GM21786 (cell line): ENCODE results near the gene CCDC15.

ENCODE experiments used
- ATAC-seq: cut with Tn5 transposase; IDR thresholded peaks from one replicate; pipeline ENCODE4 v1.9.1; 2021; ENCODE audit not compliant: unreplicated experiment

CCDC15 gene, protein sequence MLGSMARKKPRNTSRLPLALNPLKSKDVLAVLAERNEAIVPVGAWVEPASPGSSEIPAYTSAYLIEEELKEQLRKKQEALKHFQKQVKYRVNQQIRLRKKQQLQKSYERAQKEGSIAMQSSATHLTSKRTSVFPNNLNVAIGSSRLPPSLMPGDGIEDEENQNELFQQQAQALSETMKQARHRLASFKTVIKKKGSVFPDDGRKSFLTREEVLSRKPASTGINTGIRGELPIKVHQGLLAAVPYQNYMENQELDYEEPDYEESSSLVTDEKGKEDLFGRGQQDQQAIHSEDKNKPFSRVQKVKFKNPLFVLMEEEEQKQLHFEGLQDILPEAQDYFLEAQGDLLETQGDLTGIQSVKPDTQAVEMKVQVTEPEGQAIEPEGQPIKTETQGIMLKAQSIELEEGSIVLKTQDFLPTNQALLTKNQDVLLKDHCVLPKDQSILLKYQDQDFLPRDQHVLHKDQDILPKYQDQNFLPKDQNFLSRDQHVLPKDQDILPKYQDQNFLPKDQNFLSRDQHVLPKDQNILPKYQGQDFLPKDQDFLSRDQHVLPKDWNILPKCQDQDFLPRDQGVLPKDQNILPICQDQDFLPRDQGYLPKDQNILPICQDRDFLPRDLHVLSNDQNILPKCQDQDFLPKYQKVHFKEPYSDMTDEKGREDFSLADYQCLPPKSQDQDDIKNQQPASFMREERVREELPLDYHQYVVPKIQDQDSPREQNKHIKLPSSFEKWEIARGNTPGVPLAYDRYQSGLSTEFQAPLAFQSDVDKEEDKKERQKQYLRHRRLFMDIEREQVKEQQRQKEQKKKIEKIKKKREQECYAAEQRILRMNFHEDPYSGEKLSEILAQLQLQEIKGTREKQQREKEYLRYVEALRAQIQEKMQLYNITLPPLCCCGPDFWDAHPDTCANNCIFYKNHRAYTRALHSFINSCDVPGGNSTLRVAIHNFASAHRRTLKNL

DNA sequence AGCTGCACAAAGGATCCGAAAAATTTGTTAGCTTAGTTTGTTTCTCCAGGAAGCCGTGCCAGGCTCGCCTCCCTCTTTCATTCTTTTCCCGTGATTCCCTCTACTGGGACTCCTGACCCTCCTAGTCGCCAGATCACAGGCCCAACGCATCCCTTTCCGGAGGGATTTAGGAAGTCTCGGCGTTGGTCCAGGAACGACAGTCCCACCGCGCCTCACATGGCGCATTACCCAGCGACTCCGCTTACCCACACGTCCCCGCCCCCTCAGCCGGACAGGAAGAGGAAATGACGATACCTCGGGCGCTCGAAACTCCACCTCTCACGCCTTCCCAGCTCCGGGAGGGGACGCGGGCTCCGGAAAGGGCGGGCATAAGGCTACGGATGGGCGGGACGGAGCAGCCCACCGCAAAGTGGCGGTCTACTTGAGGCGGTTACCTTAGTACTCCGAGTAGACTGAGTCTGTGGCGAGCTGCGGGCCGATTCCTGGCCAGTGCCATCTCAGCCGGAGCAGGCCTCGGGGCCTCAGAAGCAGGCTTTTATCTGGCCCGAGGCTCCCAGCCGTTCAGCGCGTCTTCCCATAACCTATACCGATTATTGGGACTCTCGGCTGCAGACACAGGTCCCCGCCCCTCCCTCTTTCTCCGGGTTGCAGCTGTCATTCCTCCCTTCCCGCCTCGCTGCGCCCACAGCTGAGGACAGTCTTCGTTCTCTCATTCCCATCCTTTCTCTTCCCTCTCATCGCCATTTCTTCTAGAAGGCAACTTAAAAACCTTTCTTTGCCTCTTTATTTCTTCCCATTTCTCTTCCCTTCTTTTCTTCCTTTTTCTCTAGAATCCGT is at the start of gene CCDC15:
Gene CCDC15 (plus strand): TSS at position 450 of the 837 bp plus-strand sequence. CDS start 531 bp downstream, outside the sequence.
- ATAC-seq, result peak; percentile 100

- no peak for ATAC-seq
Measured at GRCh38 chr11:124915541-124916369, 38.2 kb upstream of the CCDC15 start.

GRCh38 chr11:124916370-124916710 is 37.7 kb upstream of the CCDC15 start:
- no peak for ATAC-seq

DNA sequence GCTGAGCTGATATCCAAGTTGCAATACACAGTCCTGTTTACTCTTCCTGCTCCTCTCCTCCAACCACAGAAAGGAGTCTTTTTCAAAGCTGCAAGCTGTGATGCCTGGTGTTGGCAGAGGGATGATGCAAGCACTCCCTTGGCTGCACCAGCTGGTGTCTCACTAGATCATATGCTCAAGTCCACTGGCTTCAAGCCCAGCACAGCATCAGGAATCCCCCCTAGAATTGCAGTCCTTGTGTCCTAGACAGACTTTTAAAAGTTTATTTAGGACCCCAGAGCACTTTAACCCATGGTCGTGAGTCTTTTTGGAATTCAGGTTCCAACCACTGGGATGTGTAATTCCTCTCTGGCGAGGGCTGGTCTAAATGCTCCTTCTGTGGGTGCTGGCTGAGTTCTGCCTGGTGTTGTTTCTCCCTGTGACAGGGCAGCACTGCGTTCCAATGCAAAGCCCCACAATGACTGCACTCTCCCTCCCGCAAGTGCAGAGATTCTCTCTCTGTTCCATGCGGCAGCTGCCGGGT is 36.8 kb upstream of the CCDC15 start:
- ATAC-seq, result no peak

DNA sequence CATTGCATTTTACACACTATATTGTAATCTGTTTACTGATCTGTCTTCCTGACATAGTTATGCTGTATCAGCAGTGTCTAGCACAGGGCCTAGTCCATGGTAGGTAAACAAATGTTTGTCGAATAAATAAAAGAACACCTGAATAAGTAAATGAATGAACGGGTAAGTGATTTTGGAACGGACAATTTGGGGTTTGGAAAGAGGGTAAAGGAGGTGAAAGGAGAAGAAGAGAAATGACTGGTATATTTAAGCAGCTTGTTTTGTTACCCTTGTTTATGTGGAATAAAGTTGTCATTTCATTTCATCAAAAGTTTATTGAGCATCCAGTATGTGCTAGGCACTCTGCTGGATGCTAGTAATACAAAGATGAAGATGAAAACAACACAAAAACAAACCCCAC is 35.1 kb upstream of the CCDC15 start, which contains the start of gene HEPN1:
Gene HEPN1 (plus strand): TSS at position 301 of the 400 bp plus-strand sequence.
- no peak for ATAC-seq

GRCh38 chr11:124919898-124920297 is 34.1 kb upstream of the CCDC15 start:
- ATAC-seq, result no peak

- no peak for ATAC-seq
Measured at GRCh38 chr11:124920356-124920755, 33.6 kb upstream of the CCDC15 start.

- no peak for ATAC-seq
Measured at GRCh38 chr11:124920870-124921609, 33.0 kb upstream of the CCDC15 start.

DNA sequence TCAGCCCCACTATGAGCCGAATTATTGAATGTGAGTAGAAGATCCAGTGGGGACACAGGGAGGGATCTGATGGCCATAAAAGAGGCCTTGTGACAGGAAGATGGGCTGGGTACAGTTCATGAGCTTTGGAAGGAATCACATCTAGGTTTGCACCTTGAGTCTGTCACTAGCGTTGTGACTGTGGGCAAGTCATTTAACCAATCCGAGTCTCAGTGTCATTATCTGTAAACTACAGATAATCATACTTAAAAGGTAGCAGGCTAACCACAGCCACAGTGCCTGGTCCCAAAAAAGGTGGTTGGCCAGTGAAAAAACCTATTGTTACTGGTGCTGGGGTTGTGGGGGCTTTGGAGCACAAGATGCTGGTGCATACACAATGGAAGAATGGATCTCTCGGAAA is 31.2 kb upstream of the CCDC15 start:
- ATAC-seq, result no peak

- ATAC-seq, result no peak
Measured at GRCh38 chr11:124923296-124923695, 30.7 kb upstream of the CCDC15 start.

DNA sequence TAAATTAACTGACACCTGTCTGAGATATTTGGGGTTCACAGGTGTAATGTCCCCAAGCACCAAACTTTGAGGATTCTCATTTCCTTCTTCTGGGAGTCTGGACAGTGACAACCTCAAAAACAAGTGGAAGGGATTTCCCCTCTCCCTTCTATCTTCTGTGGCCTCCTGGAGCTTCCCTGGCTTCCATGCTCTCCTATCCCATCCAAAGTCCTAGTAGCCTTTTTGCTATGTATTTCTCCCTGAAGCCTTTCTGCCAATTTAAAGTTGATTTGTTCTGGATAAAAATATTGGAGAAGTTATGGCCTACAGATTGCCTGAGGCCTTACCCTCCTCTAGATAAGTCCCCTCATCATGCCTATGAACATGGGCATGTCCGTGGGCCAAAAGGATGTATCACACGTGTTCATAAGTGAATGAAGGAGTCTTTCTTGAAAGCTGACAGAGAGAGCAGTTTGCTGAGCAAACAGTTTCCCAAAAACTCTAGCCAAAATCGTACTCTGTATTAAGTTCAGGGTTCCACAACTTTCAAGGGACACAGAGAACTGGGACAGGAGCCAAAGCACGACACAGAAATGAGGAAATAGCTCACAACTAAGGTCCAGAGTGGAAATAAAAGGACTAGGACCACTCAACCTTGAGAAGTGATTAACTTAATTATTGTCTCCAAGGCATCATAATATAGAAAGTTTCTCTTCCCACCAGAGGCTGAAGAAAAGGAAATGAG is 24.9 kb upstream of the CCDC15 start:
- ATAC-seq, result no peak

- ATAC-seq, result peak; percentile 93
Measured at GRCh38 chr11:124930799-124931198, 23.2 kb upstream of the CCDC15 start.

DNA sequence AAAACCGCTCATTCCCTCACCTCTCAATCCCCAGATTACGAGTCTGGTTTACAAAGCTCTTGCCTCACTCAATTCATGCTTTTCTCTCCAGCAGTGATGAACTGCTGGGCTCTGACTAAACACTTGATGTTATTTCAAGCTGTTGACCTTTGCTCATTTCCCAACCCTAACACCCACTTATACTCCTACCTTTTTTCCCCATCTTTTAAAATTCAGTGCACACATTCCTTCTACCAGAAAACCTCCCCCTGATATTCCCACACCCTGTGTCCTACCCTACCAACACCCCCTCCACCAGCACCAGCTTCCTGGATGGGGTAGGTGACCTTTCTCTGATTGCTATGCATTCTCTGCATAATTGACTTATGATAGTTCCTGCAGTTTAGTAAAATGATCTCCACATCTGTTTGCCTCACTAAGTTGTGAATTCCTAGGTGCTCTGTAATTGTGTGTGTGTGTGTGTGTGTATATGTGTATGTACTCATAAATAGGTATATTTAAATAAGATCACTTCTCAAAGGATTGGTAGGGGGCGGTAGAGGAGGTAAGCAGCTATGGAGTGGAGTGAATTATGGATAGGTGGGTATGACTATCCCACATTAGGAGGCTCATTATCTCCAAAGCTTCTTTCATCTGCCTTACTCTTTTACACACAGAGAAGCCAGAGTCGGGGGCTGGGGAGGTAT is 19.0 kb upstream of the CCDC15 start:
- no peak for ATAC-seq

- no peak for ATAC-seq
Measured at GRCh38 chr11:124935548-124936514, 18.2 kb upstream of the CCDC15 start, which contains the start of gene HEPACAM. Gene HEPACAM, minus strand, starts transcription at chr11:124936047. Its CDS starts 41 bp downstream, at chr11:124936006.

DNA sequence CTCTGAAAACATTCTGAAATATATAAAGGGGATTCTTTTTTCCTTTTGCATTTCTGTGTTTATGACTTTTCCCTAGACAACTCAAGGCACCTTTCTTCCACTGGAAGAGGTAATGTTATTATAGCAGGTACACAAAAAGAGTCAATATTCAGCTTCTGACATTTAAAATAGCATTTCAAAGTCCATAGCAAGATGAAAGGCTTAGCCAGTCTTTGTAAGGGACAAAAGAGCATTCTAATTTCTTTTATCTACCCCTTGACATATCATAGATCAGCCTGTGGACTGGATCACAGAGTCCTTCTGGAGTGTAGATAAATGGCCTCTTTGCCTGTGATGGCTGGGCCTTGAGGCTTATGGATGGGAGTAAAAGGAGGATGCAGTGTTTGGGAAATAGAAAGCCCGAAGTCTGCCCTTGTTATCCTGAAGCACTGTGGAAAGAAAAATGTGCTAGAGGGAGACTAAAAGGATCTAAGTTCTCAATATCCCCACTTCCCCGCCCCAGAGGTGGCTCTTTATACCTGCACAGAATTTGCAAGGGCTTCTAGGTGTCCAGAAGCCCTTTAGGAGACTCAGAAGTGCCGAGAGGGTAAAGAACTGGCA is 16.6 kb upstream of the CCDC15 start:
- no peak for ATAC-seq

- no peak for ATAC-seq
Measured at GRCh38 chr11:124938206-124938765, 15.7 kb upstream of the CCDC15 start.
